K562 (cell line): ENCODE data around the gene NCAPD2. TPM values are rescaled to one million over a fixed set of nuclear protein-coding genes. Genes with fewer than 3 reads are reported as not detected.

Experiments
- ATAC-seq: fragments of 200-7000 bp; cut with Tn5 transposase; 3 replicates; pipeline ENCODE4 v1.9.1; 2020; ENCODE audit warnings: moderate library complexity
- BruUV-seq: library from RNA; stranded (reverse); fragments of 400-500 nt; replicated peaks from 2 replicates; lab custom pipeline; 2021; lab: Mats Ljungman, UMichigan
- CTCF ChIA-PET: fragments of 300-600 bp; formaldehyde crosslinking; extraction: SDS; loops from one replicate; lab custom pipeline; 2021; ENCODE audit warnings: low intra/inter-chr PET ratio; lab: Yijun Ruan, JAX
- POLR2A ChIA-PET: fragments of 300-600, 350-650 bp; sonication (Branson Sonifier 250); formaldehyde crosslinking; extraction: SDS; loops from one replicate; lab custom pipeline; 2021; ENCODE audit warnings: antibody characterized with exemption, inconsistent platforms; lab: Yijun Ruan, JAX
- DNase-seq, 4 experiments: peaks; one replicate each; pipeline versions ENCODE4 v3.0.0 to v3.0.0-alpha.2; 2011 to 2018; ENCODE audit warnings: low spot score in 3 of 4, mixed read lengths in 3 of 4; ENCODE audit errors: extremely low read depth in 1 of 4
- FAIRE-seq: peaks from 2 replicates; lab custom pipeline; 2011; peaks lifted over from hg19 to GRCh38; lab: Jason Lieb, UNC
- H2AFZ ChIP-seq: 2 replicates; pipeline ENCODE4 v1.6.0; 2011; ENCODE audit warnings: low read depth, low read length, control low read depth, inconsistent platforms
- H3K27ac ChIP-seq: fragments of 200-600 bp; 3 replicates; pipeline ENCODE4 v1.8.0; 2011; ENCODE audit warnings: low read depth, mild to moderate bottlenecking, control low read depth, inconsistent platforms, low read length, moderate library complexity, mixed read lengths; ENCODE audit errors: extremely low read depth
- H3K27me3 ChIP-seq, 2 experiments: fragments of 300-600 bp in 1 of 2; 2 replicates in 1 of 2; 3 replicates in 1 of 2; pipeline versions ENCODE4 v1.6.0 to v1.8.0; 2011; ENCODE audit warnings: inconsistent platforms in 2 of 2, low read length in 2 of 2, mild to moderate bottlenecking in 1 of 2, mixed read lengths in 1 of 2, moderate library complexity in 1 of 2; ENCODE audit not compliant: control insufficient read depth in 2 of 2, insufficient read depth in 2 of 2
- H3K36me3 ChIP-seq: fragments of 300-600 bp; 3 replicates; pipeline ENCODE4 v1.8.0; 2011; ENCODE audit warnings: mild to moderate bottlenecking, low read length, inconsistent platforms; ENCODE audit not compliant: control insufficient read depth, insufficient read depth
- H3K4me1 ChIP-seq, 2 experiments: fragments of 200-600 bp in 1 of 2; replicated peaks in 1 of 2; 2 replicates in 1 of 2; 3 replicates in 1 of 2; pipeline versions ENCODE4 v1.5.1 to v1.8.0; 2011; ENCODE audit warnings: inconsistent platforms in 2 of 2, low read length in 2 of 2, mild to moderate bottlenecking in 1 of 2, mixed read lengths in 1 of 2, moderate library complexity in 1 of 2; ENCODE audit not compliant: control insufficient read depth in 2 of 2, insufficient read depth in 2 of 2
- H3K4me2 ChIP-seq: 2 replicates; pipeline ENCODE4 v1.6.1; 2011; ENCODE audit warnings: low read length, control low read depth, inconsistent platforms, mixed read lengths; ENCODE audit not compliant: insufficient read depth
- H3K4me3 ChIP-seq: fragments of 200-600 bp; sonication (generic), shearing (Covaris generic); 2 replicates; pipeline ENCODE4 v1.5.1; 2016; ENCODE audit warnings: control low read depth, inconsistent platforms
- H3K79me2 ChIP-seq: fragments of 200-600 bp; 3 replicates; pipeline ENCODE4 v1.8.0; 2011; ENCODE audit warnings: low read length, inconsistent platforms; ENCODE audit not compliant: control insufficient read depth, insufficient read depth
- H3K9ac ChIP-seq, 2 experiments: 2 replicates each; pipeline versions ENCODE4 v1.6.0 to v1.6.1; 2011; ENCODE audit warnings: low read depth in 2 of 2, low read length in 2 of 2, control low read depth in 1 of 2, inconsistent platforms in 1 of 2, mild to moderate bottlenecking in 1 of 2, mixed read lengths in 1 of 2; ENCODE audit not compliant: insufficient read depth in 1 of 2
- H3K9me1 ChIP-seq: one replicate; pipeline ENCODE4 v1.6.0; 2011; ENCODE audit warnings: inconsistent platforms, mild to moderate bottlenecking, low read length, moderate library complexity; ENCODE audit not compliant: control insufficient read depth, insufficient read depth
- H3K9me3 ChIP-seq: replicated peaks from 2 replicates; pipeline ENCODE4 v1.5.1; 2011; ENCODE audit warnings: low read depth, low read length, inconsistent platforms; ENCODE audit not compliant: control insufficient read depth, insufficient read depth
- H4K20me1 ChIP-seq: replicated peaks from 2 replicates; pipeline ENCODE4 v1.6.1; 2011; ENCODE audit warnings: low read length, inconsistent platforms, mixed read lengths; ENCODE audit not compliant: control insufficient read depth, insufficient read depth
- CEBPG ChIP-seq, 3 experiments: fragments of 200-800 bp in 1 of 3; sonication (Bioruptor generic) in 1 of 3; sonication (generic) in 1 of 3; formaldehyde crosslinking in 1 of 3; IDR thresholded peaks in 2 of 3; conservative IDR thresholded peaks in 1 of 3; 2 replicates each; pipeline versions ENCODE4 v1.6.1 to v1.8.0; 2016 to 2022; ENCODE audit warnings: missing compliant biosample characterization in 2 of 3, missing genetic modification characterization in 2 of 3, mild to moderate bottlenecking in 1 of 3, missing genetic modification reagents in 1 of 3
- EHMT2 ChIP-seq: fragments of 450-650 bp; IDR thresholded peaks from 2 replicates; pipeline ENCODE4 v1.6.1; 2018; ENCODE audit warnings: antibody characterized with exemption
- L3MBTL2 ChIP-seq: fragments of 450-650 bp; IDR thresholded peaks from 2 replicates; pipeline ENCODE4 v1.6.1; 2016; ENCODE audit warnings: mild to moderate bottlenecking, moderate library complexity
- MTA3 ChIP-seq: fragments of 450-650 bp; formaldehyde crosslinking; IDR thresholded peaks from 2 replicates; pipeline ENCODE4 v1.6.1; 2017; ENCODE audit warnings: mild to moderate bottlenecking, borderline replicate concordance
- NFIC ChIP-seq: fragments of 450-650 bp; IDR thresholded peaks from 2 replicates; pipeline ENCODE4 v1.6.1; 2017; ENCODE audit warnings: mild to moderate bottlenecking, inconsistent platforms
- SIN3A ChIP-seq, 2 experiments: fragments of 150-350 bp in 1 of 2; IDR thresholded peaks; 2 replicates each; pipeline ENCODE4 v1.6.1; 2011 to 2016; ENCODE audit warnings: borderline replicate concordance in 2 of 2, low read depth in 2 of 2, low read length in 2 of 2, mild to moderate bottlenecking in 2 of 2, moderate library complexity in 2 of 2; ENCODE audit not compliant: control insufficient read depth in 1 of 2
- TBP ChIP-seq: optimal IDR thresholded peaks from 2 replicates; pipeline ENCODE3; 2011; ENCODE audit warnings: low read depth, low read length, improper control_type of control experiment
- TEAD4 ChIP-seq, 2 experiments: sonication (generic) in 1 of 2; formaldehyde crosslinking in 1 of 2; IDR thresholded peaks; 2 replicates each; pipeline versions ENCODE4 v1.6.1 to v1.8.0; 2012 to 2022; ENCODE audit warnings: borderline replicate concordance in 1 of 2, inconsistent platforms in 1 of 2, low read length in 1 of 2, mild to moderate bottlenecking in 1 of 2, missing genetic modification reagents in 1 of 2
- YBX1 ChIP-seq: fragments of 450-650 bp; IDR thresholded peaks from 2 replicates; pipeline ENCODE4 v1.7.1; 2016; ENCODE audit warnings: mild to moderate bottlenecking
- ZBTB34 ChIP-seq: fragments of 250-450 bp; sonication (Bioruptor Pico); IDR thresholded peaks from 2 replicates; pipeline ENCODE4 v1.8.0; 2021; ENCODE audit warnings: mild to moderate bottlenecking, moderate library complexity
- ZNF217 ChIP-seq: sonication (generic); formaldehyde crosslinking; IDR thresholded peaks from 2 replicates; pipeline ENCODE4 v1.8.0; 2022; ENCODE audit warnings: mild to moderate bottlenecking, missing genetic modification reagents
- WGBS: fragments of 100-300 bp; shearing (Covaris generic); methylation state at CpG from one replicate; pipeline ENCODE4 v1.1.6; 2016; ENCODE audit warnings: low coverage, mixed read lengths; ENCODE audit not compliant: insufficient coverage; ENCODE audit errors: missing lambda C conversion rate; 5-methylcytosine and 5-hydroxymethylcytosine counted together
- in situ Hi-C: fragments of 300-500 bp; cut with MboI; formaldehyde crosslinking; loops from 4 replicates; pipeline ENCODE4 v1.15.0; 2018; ENCODE audit warnings: inconsistent platforms, mixed read lengths
- intact Hi-C: fragments of 100-400 bp; cut with micrococcal nuclease; formaldehyde crosslinking; loops from 2 replicates; pipeline ENCODE4 v1.14.2; 2022
- polyA plus RNA-seq, 8 experiments: library from polyadenylated mRNA; depleted of rRNA in 4 of 8; stranded (reverse) in 5 of 8; unstranded in 3 of 8; fragments of >200 nt; fragmentation: Nextera tagmentation in 2 of 8; fragmentation: Illumina TruSeq in 1 of 8; extraction: Ambion mirVana in 2 of 8; extraction: Trizol in 1 of 8; gene quantifications; 2 replicates each; pipeline versions ENCODE4 v1.2.1 to v1.2.3, GENCODE V29; 2011 to 2014; ENCODE audit warnings: inconsistent platforms in 1 of 8, missing spikeins in 1 of 8
- total RNA-seq, 7 experiments: library from RNA; depleted of rRNA in 6 of 7; stranded (reverse); fragments of >200 nt in 6 of 7; fragmentation: Illumina TruSeq in 2 of 7; extraction: Trizol in 2 of 7; gene quantifications; 2 replicates each; pipeline versions ENCODE4 v1.2.1 to v1.2.3, GENCODE V29; 2011 to 2021; ENCODE audit warnings: low replicate concordance in 1 of 7
- TF ChIP-seq, protein P1 (sequence below): fragments of 250-450 bp; sonication (Bioruptor Pico); IDR thresholded peaks from 2 replicates; pipeline ENCODE4 v1.4.0; 2020

Gene NCAPD2
- total and polyA plus RNA-seq, 9 of the 15 experiments (the other 6 are each of a cell fraction or from before 2014, with no cell fraction given) = 16.9 to 93.7 (median 68.3) TPM

GRCh38 chr12:6551063-6551461, 57.2 kb downstream of the NCAPD2 start:
- TF ChIP-seq ZNF217 (CRISPR knock-in tag) (no peak), TEAD4 (IDR thresholded peaks at IDR 0.05; ENCODE audit: low read length) (no peak), TEAD4 (CRISPR knock-in tag; IDR thresholded peaks at IDR 0.05; ENCODE audit: borderline replicate concordance) (no peak), TBP (no peak), ZBTB34 (no peak), YBX1 (no peak), CEBPG (CRISPR knock-in tag; IDR thresholded peaks at IDR 0.05) (no peak), CEBPG (tag; conservative IDR thresholded peaks at IDR 0.05 in 1 of 2, IDR thresholded peaks at IDR 0.05 in 1 of 2) (no peak), MTA3 (no peak), NFIC (no peak), SIN3A (IDR thresholded peaks at IDR 0.05; ENCODE audit: borderline replicate concordance in 2 of 2, control insufficient read depth in 1 of 2, low read depth in 2 of 2, low read length in 2 of 2) (no peak), L3MBTL2 (no peak), EHMT2 (no peak)
- TF ChIP-seq, protein P1, sequence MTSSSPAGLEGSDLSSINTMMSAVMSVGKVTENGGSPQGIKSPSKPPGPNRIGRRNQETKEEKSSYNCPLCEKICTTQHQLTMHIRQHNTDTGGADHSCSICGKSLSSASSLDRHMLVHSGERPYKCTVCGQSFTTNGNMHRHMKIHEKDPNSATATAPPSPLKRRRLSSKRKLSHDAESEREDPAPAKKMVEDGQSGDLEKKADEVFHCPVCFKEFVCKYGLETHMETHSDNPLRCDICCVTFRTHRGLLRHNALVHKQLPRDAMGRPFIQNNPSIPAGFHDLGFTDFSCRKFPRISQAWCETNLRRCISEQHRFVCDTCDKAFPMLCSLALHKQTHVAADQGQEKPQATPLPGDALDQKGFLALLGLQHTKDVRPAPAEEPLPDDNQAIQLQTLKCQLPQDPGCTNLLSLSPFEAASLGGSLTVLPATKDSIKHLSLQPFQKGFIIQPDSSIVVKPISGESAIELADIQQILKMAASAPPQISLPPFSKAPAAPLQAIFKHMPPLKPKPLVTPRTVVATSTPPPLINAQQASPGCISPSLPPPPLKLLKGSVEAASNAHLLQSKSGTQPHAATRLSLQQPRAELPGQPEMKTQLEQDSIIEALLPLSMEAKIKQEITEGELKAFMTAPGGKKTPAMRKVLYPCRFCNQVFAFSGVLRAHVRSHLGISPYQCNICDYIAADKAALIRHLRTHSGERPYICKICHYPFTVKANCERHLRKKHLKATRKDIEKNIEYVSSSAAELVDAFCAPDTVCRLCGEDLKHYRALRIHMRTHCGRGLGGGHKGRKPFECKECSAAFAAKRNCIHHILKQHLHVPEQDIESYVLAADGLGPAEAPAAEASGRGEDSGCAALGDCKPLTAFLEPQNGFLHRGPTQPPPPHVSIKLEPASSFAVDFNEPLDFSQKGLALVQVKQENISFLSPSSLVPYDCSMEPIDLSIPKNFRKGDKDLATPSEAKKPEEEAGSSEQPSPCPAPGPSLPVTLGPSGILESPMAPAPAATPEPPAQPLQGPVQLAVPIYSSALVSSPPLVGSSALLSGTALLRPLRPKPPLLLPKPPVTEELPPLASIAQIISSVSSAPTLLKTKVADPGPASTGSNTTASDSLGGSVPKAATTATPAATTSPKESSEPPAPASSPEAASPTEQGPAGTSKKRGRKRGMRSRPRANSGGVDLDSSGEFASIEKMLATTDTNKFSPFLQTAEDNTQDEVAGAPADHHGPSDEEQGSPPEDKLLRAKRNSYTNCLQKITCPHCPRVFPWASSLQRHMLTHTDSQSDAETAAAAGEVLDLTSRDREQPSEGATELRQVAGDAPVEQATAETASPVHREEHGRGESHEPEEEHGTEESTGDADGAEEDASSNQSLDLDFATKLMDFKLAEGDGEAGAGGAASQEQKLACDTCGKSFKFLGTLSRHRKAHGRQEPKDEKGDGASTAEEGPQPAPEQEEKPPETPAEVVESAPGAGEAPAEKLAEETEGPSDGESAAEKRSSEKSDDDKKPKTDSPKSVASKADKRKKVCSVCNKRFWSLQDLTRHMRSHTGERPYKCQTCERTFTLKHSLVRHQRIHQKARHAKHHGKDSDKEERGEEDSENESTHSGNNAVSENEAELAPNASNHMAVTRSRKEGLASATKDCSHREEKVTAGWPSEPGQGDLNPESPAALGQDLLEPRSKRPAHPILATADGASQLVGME = no peak
- 90% methylated on average over 6 of the region's 18 CpGs for WGBS
- CTCF ChIA-PET = no interaction called here
- no peak for FAIRE-seq
- H3K27ac ChIP-seq = no peak overlapping the region
- intact Hi-C loops (loop anchor here (5.0 to 10.0 kb wide), 2 partner anchors 136 to 274 kb away; partner anchors contain the start of genes GPR162, P3H3 and ZNF384), in situ Hi-C loops (no loop called here)
- H3K9ac ChIP-seq = no peak overlapping the region
- H2AFZ ChIP-seq = no peak overlapping the region
- no peaks in the 10 kb centered on the region for H3K36me3 ChIP-seq
- H4K20me1 ChIP-seq = no peaks in the 10 kb centered on the region
- H3K9me3 ChIP-seq = no peaks in the 10 kb centered on the region
- no peak overlapping the region for H3K4me3 ChIP-seq
- DNase-seq = no peak
- BruUV-seq = no TSS peak
- H3K9me1 ChIP-seq = no peaks in the 10 kb centered on the region
- POLR2A ChIA-PET = interaction anchor here (0.7 to 1.9 kb wide), 4 partner anchors 12 to 19 kb away, joined by 3 to 9 read pairs (median 4); partner anchors contain the start of gene GAPDH
- H3K27me3 ChIP-seq = no peaks in the 10 kb centered on the region
- ATAC-seq = no peak
- no peak overlapping the region for H3K4me2 ChIP-seq
- H3K79me2 ChIP-seq = no peaks in the 10 kb centered on the region
- H3K4me1 ChIP-seq = peaks cover 20 to 58% of the 10 kb centered on the region in 2 experiments; a peak in 4 of 5 replicates
